ENCODE results near the gene PPT1. TPM values are rescaled to one million over a fixed set of nuclear protein-coding genes. Genes with fewer than 3 reads are reported as not detected.

PPT1 gene
- total and polyA plus RNA-seq, 4 donors: 73.2 to 152 (median 125) TPM

DNA sequence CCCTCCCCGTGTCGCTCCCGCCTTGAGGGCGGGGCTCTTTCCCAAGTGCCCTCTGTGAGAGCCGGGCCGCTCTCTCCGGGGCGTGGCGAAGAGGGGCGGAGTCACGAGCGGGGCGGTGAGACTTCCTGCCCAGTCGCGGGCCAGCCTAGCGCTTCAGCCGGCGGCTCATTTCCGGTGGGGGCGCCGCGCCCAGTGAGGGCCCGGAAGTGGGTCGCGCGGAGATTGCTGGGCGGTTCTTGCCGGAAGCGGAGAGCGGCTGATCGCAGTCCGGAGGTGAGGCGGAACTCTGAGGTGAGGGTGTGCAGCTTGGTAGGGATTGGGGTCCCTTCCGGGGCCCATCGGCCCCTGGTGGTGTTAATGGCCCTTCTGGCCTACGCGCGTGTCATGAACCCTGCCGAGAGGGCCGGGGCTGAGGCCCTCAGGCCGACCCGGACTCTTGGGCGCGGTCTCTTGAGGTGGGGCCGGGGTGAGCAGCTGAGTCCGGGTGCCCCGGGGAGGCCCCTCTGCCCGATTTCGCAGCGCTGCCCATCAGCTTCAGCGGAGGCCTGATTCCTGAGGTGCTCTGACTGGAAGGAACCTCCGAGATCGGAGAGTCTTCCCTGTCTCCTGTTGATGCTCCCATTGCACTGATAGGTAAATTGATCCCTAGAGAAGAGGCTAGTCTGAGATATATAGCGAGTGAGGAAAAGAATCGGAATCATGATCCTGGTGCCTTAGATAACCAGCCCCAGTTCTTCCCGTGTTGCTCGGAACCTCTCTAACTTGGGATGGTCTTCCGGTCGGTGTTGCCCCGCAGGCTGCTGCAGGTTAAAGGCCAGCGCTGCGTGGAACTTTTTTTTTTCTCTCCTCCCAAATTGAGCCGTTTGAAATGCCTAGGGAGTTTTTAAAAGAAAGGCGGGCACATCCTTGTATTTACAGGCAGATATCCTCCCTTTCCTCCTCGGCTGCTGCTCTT, 56.3 kb downstream of the PPT1 start, which contains the start of gene CAP1:
Gene CAP1 (plus strand): TSS at position 219 of the 955 bp plus-strand sequence. CDS start 18,618 bp downstream, outside the sequence.
- DNase-seq (peak; percentile 99 to 100 (median 99)), ATAC-seq (ENCODE audit: insufficient read depth, low FRiP score) (peak; percentile 93)
- Histone ChIP-seq H3K9me3 (ENCODE audit: control insufficient read depth in 4 of 4, insufficient read depth in 3 of 4, low read length in 3 of 4) (no peaks in the 10 kb centered on the region), H3K4me1 (ENCODE audit: control insufficient read depth in 5 of 5, insufficient read depth in 5 of 5, low read length in 5 of 5) (peaks cover 3 to 33% (median 12%) of the 10 kb centered on the region in 5 donors), H3K27ac (ENCODE audit: low read depth in 1 of 2, low read length in 1 of 2) (peak within 1 kb of the TSS; percentile 98), H3K4me3 (peak within 1 kb of the TSS; percentile 83), H3K9ac (ENCODE audit: insufficient read depth in 1 of 2, low read length in 2 of 2) (peak within 1 kb of the TSS; percentile 80 to 91), H3K27me3 (ENCODE audit: control insufficient read depth in 3 of 3, insufficient read depth in 3 of 3, low read length in 2 of 3) (no peaks in the 10 kb centered on the region), H3K36me3 (ENCODE audit: control insufficient read depth in 4 of 4, insufficient read depth in 4 of 4, low read length in 4 of 4) (peaks cover 0 to 4% (median 3%) of the 10 kb centered on the region in 4 donors)
- 0% methylated on average over 64 to 65 of the region's 65 CpGs for WGBS, 2 donors
- TF ChIP-seq, protein P1, sequence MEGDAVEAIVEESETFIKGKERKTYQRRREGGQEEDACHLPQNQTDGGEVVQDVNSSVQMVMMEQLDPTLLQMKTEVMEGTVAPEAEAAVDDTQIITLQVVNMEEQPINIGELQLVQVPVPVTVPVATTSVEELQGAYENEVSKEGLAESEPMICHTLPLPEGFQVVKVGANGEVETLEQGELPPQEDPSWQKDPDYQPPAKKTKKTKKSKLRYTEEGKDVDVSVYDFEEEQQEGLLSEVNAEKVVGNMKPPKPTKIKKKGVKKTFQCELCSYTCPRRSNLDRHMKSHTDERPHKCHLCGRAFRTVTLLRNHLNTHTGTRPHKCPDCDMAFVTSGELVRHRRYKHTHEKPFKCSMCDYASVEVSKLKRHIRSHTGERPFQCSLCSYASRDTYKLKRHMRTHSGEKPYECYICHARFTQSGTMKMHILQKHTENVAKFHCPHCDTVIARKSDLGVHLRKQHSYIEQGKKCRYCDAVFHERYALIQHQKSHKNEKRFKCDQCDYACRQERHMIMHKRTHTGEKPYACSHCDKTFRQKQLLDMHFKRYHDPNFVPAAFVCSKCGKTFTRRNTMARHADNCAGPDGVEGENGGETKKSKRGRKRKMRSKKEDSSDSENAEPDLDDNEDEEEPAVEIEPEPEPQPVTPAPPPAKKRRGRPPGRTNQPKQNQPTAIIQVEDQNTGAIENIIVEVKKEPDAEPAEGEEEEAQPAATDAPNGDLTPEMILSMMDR (IDR thresholded peaks at IDR 0.05; ENCODE audit: control extremely low read depth, extremely low read depth): no peak

DNA sequence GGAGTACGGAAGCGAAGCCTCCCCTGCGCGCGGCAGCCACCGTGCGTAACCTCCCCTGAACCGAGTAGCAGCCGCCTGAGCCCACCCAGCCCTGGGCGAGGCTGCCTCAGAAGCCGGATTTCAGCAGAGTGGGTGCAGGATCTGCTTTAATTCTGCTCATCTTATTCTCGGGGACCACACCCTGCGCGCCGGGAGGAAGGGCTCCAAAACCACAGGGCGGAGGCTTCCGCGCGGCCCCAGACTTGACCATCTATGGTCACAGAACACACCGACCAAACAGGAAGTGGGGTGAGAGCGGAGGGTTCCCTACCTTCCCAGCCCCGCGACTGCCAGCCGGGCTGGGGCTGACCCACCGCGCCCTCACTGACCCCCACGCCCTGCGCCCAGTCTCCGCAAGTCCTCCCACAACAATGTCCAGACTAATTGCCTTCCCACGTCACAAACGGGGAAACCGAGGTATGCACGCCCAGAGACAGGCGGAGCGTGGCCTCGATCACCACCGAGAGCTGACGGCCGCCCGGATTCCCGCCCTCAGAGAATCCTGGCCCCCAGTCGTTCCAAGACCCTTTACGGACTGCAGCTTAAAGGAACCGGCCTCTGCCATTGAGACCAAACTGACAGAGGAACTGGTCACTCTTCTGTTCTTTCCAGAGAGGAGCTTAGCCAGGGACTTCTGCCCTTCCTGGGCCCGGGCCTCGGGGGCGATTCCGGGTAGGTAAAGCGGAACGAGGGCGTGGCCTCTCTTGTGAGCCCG, 57.1 kb downstream of the PPT1 start:
- Histone ChIP-seq H3K4me1 (ENCODE audit: control insufficient read depth in 5 of 5, insufficient read depth in 5 of 5, low read length in 5 of 5) (peaks cover 3 to 33% (median 12%) of the 10 kb centered on the region in 5 donors), H3K9me3 (ENCODE audit: control insufficient read depth in 4 of 4, insufficient read depth in 3 of 4, low read length in 3 of 4) (no peaks in the 10 kb centered on the region), H3K9ac (ENCODE audit: insufficient read depth in 1 of 2, low read length in 2 of 2) (peak overlapping the region; percentile 45 to 80), H3K27ac (ENCODE audit: low read depth in 1 of 2, low read length in 1 of 2) (peak overlapping the region; percentile 98), H3K4me3 (peak overlapping the region; percentile 63), H3K27me3 (ENCODE audit: control insufficient read depth in 3 of 3, insufficient read depth in 3 of 3, low read length in 2 of 3) (no peaks in the 10 kb centered on the region), H3K36me3 (ENCODE audit: control insufficient read depth in 4 of 4, insufficient read depth in 4 of 4, low read length in 4 of 4) (peaks cover 0 to 4% (median 3%) of the 10 kb centered on the region in 4 donors)
- peak; percentile 80 for ATAC-seq (ENCODE audit: insufficient read depth, low FRiP score)
- WGBS, 2 donors: 0% methylated on average over 52 of the region's 52 CpGs
- TF ChIP-seq, protein P1 (IDR thresholded peaks at IDR 0.05; ENCODE audit: control extremely low read depth, extremely low read depth): no peak
- DNase-seq: peak; percentile 74 to 80 (median 74)

DNA sequence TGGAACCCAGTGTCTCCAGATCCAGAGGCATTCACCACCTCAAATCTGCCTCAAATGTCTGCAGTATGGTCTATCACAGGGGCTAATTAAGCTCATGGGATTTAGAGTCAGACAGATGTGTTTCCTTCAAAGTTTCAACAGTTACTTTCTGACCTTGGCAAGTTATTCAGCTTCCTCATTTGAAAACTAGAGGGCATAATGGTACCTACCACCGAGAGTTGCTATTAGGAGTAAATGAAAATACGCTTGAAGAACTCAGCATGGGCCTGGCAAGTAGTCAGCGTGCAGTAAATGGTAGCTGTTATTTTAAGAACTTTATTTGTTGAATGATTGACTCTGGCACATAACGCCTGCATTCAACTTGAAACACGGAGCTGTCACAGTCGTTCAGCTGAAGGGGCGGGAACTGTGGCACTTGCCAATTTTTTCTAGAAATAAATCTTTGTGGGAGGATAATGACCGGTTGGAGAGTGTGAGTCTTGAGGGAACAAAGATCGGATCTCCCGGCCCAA, 57.8 kb downstream of the PPT1 start:
- DNase-seq (peak; percentile 59 to 76 (median 71)), ATAC-seq (ENCODE audit: insufficient read depth, low FRiP score) (no peak)
- Histone ChIP-seq H3K27ac (ENCODE audit: low read depth in 1 of 2, low read length in 1 of 2) (peak overlapping the region; percentile 98), H3K9ac (ENCODE audit: insufficient read depth in 1 of 2, low read length in 2 of 2) (peak overlapping the region; percentile 45 to 80), H3K36me3 (ENCODE audit: control insufficient read depth in 4 of 4, insufficient read depth in 4 of 4, low read length in 4 of 4) (peaks cover 0 to 4% (median 3%) of the 10 kb centered on the region in 4 donors), H3K4me1 (ENCODE audit: control insufficient read depth in 5 of 5, insufficient read depth in 5 of 5, low read length in 5 of 5) (peaks cover 3 to 33% (median 12%) of the 10 kb centered on the region in 5 donors), H3K27me3 (ENCODE audit: control insufficient read depth in 3 of 3, insufficient read depth in 3 of 3, low read length in 2 of 3) (no peaks in the 10 kb centered on the region), H3K9me3 (ENCODE audit: control insufficient read depth in 4 of 4, insufficient read depth in 3 of 4, low read length in 3 of 4) (no peaks in the 10 kb centered on the region), H3K4me3 (peak overlapping the region; percentile 63)
- TF ChIP-seq, protein P1 (IDR thresholded peaks at IDR 0.05; ENCODE audit: control extremely low read depth, extremely low read depth): no peak
- WGBS, 2 donors: 0% methylated on average over 10 of the region's 10 CpGs

All from lung (tissue), 12 donors.